Endothelial cell of umbilical vein (primary cell): Measurements from ENCODE around the gene CCZ1.
"Not testable (repeated sequence)": the region's sequence is repeated elsewhere in the genome, so short reads cannot be mapped to it uniquely, and the experiment has no call there.

ENCODE experiments used
- CTCF ChIP-seq, 2 donors: IDR thresholded peaks; 1 replicate in 1 of 2; 2 replicates in 1 of 2; pipeline ENCODE4 v1.5.1; 2011; ENCODE audit warnings: low read length in 2 of 2, mild to moderate bottlenecking in 2 of 2, moderate library complexity in 2 of 2, control low read depth in 1 of 2, inconsistent platforms in 1 of 2, low read depth in 1 of 2; ENCODE audit not compliant: insufficient read depth in 1 of 2; ENCODE audit errors: extremely low read depth in 1 of 2
- EZH2 ChIP-seq: IDR thresholded peaks from 2 replicates; pipeline ENCODE4 v1.6.1; 2012; ENCODE audit warnings: borderline replicate concordance, low read depth, mild to moderate bottlenecking, moderate library complexity, low read length, inconsistent platforms; ENCODE audit not compliant: severe bottlenecking
- FOS ChIP-seq: IDR thresholded peaks from 2 replicates; pipeline ENCODE4 v1.6.1; 2011; ENCODE audit warnings: mild to moderate bottlenecking, low read length, moderate library complexity, borderline replicate concordance; ENCODE audit not compliant: insufficient read depth
- GATA2 ChIP-seq: IDR thresholded peaks from 2 replicates; pipeline ENCODE4 v1.7.0; 2011; ENCODE audit warnings: low read depth, mild to moderate bottlenecking, moderate library complexity, mixed read lengths, low read length; ENCODE audit not compliant: insufficient read length, insufficient read depth
- MAX ChIP-seq: IDR thresholded peaks from 2 replicates; pipeline ENCODE4 v1.6.1; 2011; ENCODE audit not compliant: insufficient read depth, insufficient read length
- MYC ChIP-seq: IDR thresholded peaks from one replicate; pipeline ENCODE4 v1.6.1; 2011; ENCODE audit warnings: mild to moderate bottlenecking, low read depth, low read length
- POLR2A ChIP-seq: IDR thresholded peaks from 2 replicates; pipeline ENCODE4 v1.6.1; 2012; ENCODE audit warnings: low read depth, mild to moderate bottlenecking, control low read depth, low read length
- POLR2AphosphoS5 ChIP-seq: IDR thresholded peaks from 2 replicates; pipeline ENCODE4 v1.6.1; 2012; ENCODE audit warnings: low read depth, mild to moderate bottlenecking, control low read depth, low read length, moderate library complexity; ENCODE audit not compliant: insufficient read depth

GRCh38 chr7:5931250-5931649 lies 32.7 kb downstream of the CCZ1 start:
- TF ChIP-seq CTCF (IDR thresholded peaks at IDR 0.05; ENCODE audit: extremely low read depth in 1 of 2, insufficient read depth in 1 of 2, low read depth in 1 of 2, low read length in 2 of 2); EZH2; POLR2AphosphoS5; POLR2A; GATA2; MYC; MAX; FOS: not testable (repeated sequence)
